ENCODE measurements around the gene ZNF594.

- no peak for TF ChIP-seq POLR2AphosphoS5 (IDR thresholded peaks at IDR 0.05; ENCODE audit: insufficient read depth, low read depth, low read length)
- no peak for TF ChIP-seq CTCF (IDR thresholded peaks at IDR 0.05; ENCODE audit: extremely low read depth in 1 of 2, insufficient read depth in 1 of 2, low read depth in 1 of 2, low read length in 2 of 2)
These were observed 19.1 kb upstream of the ZNF594 start for GRCh38 chr17:5210614-5211252.

All from endothelial cell of umbilical vein (primary cell).